ENCODE measurements around the gene GCN1.

The GCN1 gene

DNA sequence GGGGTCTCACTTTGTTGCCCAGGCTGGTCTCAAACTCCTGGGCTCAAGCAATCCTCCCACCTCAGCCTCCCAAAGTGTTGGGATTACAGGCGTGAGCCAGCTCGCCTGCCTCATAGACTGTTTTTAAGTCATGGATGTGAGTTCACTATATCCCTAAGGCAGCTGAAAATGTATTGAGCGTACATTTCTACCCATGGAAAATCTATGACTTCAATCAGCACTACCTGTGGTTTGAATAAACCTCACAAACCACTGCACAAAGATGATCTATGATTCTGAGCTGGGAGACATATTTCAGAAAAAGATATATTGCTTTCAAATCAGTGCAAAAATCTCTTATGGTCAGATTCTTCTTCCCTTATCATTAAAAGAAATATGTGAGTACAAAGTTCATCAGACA is 22.5 kb downstream of the GCN1 start:
- no peak for DNase-seq

DNA sequence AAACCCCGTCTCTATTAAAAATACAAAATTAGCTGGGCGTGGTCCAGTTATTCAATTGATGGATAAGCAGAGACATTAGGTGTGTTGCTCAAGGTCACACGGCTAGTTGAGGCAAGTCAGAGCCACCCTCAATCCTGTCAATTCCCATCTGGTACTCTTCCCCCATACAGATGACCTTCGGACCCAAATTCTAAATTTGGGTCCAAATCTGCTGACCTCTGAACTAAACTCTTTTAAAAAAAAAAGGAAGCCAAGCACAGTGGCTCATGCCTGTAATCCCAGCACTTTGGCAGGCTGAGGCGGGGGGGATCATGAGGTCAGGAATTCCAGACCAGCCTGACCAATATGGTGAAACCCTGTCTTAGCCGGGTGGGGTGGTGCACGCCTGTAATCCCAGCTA is 23.9 kb downstream of the GCN1 start:
- DNase-seq, result no peak

DNA sequence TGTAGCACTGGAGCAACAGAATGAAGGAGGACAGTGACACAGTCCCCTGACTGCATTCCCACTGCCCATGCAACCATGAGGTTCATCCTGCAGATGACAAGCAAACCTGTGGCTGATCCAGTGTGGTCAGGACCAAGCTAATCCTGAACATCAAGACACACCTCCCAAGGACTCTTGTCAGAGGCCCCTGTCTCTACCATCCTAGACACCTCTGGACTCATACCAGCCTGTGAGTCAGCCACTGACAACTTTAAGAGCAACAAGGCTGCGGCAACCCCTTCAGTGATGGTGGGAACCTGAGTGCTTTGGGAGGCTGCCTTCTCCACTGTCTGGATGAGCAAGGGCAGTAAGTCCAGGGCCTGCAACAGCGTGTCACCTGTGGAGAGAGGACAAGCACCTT is 24.6 kb downstream of the GCN1 start:
- no peak for DNase-seq

DNA sequence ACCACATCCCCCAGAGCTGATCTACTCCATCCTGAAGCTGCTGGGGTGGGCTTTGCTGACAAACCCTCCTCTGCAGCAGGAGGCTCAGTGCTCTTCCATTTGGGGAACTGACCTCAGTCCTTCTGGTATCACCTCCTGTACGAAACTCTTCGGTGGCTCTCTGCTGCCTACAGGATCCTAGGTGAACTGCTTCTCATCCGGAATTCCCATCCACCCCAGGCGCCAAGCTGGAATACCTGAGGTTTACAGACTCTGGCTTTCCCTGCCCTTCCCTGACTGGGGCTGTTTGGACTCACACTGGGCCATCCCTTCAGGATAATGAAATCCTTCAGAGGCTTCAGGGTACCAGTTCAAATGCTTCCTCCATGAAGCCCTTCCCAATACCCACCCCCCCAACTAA is 26.2 kb downstream of the GCN1 start:
- no peak for DNase-seq

DNA sequence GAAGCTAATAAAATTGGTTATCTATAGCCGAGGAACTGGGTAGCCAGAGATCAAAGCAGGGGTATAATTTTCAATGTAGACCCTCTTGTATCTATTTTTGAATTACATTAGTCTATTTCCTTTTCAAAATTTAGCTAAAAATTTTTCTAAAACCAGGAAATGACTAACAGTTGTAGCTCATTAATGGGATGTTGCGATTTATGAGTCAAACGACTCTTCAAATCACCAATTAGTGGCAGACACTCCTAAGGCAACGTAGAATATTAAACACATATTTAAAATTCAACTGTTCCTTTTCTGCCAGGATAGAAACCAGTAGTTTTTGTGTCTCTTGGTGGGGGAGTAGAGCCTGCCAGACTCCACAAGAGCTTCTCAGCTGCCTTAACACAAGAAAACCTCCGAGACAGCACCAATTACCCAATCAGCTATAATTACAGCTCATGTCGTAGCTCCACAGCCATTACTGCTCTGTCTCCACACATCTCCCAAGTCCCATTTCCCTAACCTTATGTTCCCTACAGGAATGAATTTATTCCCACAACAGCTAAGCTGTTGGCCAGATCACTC is 26.9 kb downstream of the GCN1 start:
- no peak for DNase-seq

DNA sequence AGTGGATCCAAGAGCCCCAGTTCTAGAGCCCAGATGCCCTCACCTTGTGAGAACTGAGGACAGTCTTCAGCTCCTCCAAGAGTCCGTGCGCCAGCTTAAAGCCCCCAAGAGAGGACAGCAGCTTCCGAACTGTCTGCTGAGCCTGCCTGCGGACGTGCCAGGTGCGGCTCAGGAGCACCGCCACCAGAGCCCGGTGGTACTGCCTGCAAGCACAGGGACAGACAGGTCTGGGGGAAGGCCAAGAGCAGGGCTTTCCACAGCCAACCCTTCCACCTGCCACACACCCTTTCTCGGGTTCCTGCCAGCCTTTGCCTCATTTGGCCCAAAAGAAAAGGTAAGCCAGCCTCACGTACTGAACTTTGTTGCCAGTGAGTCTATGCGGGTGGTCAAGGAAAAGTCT is 30.2 kb downstream of the GCN1 start:
- no peak for DNase-seq

DNA sequence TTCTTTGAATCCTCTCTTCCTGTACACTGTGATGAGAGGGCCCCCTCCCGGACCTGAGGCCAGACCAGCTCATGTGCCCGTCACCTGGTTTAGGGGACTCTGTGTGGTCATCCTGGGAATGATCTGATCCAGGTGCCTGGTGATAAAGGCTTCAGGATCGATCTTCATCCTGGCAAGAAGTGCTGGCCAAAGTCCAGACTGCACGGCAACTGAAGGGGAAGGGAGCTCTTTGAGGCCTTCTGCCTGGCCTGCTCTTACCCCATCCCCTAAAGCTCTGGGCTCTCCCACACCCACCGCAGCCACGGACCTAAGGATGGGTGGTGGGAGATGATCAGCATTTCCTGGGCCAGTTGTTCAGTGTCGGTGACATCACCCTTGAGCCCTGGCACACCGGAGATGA is 31.8 kb downstream of the GCN1 start:
- DNase-seq, result no peak

DNA sequence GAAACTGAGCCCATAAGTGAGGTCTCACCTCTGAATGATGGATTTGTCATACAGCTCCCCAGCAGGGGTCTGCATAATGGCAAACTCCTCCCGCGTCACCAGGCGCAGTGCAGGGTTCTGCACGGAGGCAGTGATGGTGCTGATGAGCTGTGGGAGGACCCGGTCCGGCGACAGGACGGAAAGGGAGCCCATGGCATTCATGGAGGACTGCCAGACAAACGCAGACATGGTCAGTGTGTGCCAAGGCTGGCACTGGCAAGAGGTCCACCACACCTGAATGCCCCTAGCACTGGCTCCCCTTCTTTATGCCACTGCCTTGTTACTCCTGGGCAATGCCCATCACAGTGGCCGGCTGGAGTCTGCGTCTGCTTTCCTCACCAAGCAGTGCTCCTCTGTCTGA is 32.7 kb downstream of the GCN1 start:
- DNase-seq, result no peak

DNA sequence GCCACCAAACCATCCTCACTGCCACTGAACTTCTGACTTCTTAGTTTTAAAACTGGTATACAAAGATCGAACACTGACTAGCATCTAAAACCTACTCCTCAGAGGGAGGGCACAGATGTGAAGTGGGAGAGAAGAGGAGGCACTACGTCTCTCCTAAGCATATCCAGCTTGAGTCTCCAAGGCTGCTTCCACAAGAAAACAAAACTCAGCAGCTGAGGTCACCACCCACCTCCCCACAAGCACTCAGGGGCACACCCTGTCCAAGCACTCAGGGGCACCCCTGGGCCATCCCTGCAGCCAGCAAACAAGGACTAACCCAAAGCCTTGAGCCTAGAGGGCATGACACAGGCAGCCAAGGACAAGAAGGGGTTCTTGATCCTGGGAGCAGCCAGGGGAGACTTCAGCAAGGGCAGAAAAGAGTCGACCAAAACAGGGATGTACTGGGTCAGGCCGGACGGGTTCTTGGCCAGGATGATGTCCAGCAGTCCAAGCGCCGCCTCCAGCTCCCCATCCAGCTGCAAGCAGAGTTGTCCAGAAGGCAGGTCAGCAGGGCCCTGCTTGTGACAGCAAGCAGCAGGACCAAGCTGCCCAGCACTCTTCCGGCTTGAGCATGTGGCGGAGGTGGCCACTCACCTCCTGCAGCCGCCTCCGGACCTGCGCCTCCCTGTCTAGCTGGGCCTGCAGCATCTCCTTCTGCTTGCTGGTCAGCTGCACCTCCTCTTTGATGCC is 34.8 kb downstream of the GCN1 start:
- DNase-seq, result no peak

DNA sequence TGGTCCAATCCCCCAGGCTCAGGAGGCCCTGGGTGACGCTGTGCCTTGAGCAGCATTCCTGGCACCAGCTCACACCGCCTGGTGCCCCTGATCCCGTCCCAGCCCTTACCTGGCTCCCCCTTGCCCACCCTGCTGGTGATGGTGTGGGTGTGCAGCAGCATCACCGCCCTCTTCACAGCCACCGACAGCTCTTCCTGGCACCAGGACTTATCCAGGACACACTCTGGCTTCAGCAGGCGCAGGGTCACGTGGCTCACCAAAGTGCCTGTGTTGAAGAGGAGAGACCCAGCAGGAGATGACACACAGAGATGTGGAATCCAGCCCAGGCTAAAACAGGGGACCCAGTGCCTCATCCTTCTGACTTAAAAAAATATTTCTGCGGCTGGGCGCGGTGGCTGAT is 36.2 kb downstream of the GCN1 start:
- DNase-seq, result no peak

DNA sequence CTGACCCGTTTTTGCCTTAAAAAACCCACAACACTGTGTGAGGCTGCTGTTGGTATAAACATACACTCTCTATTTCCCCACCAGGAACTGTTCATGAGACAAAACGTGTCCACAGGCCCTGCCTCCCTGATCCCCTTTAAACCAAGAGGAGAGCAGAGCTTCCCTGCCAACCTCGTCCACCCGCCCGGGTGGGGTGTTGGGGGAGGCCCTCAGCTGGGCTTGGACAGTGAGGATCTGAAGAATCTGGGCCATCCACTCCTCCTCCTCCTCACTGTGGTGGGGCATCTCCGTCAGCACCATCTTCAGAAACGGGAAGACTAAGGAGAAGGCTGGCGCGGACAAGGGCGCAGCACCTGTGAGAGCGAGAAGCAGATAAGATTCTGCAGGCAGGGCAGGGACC is 36.8 kb downstream of the GCN1 start:
- no peak for DNase-seq

DNA sequence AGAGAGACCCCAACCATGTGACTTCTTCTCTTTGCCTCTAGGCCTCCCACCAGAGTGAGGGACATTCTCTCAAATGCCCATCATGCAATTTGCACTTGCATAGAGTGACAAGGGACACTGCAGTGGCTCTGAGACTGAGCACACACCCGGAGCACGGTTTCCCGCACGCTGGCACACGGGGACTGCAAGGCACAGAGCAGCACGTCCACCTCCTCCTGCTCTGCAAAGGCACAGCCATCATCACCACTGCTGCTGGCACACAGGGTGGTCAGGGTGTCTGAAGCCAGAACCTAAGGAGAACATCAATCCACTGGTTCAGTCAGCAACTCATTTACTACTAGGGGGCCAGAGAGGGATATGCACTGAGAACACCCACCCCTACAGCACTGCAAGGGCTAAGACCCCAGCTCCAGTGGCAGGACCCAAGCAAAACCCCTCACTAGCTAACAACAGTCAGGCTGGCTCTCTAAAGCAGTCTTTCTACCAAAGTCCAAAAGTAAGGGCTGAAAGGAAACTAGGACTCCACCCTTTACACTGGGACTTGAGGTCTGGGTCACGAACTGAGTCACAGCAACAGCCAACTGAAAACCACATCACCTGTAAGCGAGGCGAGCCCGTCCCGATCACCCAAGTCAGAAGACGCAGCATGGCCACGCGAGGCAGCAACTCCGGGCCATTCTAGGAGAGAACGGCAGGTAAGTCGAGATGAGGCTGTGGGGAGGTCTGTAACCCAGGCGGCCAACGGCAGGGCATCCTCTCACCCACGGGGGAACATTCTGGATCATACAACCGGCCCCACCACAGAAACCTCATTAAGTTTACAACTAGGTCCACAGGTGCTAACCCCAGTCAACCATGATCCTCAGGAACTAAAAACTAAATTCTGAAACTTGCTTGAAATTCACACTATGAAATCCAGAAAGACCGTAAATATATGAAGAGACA is 37.9 kb downstream of the GCN1 start:
- no peak for DNase-seq

DNA sequence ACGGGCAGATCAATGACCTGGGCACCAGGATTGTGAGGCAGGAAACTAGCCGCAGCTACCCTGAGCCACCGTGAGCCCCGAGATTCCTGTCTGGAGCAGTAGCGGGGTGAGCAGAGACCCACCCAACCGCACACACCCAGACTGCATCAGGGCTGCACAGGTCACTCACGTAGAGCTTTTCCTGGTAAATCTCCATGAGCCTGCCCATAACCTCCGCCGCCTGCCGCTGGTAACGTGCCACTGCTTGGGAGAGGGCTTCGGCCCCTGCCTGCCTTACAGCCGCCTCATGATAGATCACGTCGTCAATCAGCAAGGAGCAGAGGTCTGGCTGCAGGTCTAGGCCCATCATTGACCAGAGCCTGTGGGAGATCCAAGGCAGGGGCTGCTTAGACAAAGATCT is 39.4 kb downstream of the GCN1 start:
- DNase-seq, result no peak

DNA sequence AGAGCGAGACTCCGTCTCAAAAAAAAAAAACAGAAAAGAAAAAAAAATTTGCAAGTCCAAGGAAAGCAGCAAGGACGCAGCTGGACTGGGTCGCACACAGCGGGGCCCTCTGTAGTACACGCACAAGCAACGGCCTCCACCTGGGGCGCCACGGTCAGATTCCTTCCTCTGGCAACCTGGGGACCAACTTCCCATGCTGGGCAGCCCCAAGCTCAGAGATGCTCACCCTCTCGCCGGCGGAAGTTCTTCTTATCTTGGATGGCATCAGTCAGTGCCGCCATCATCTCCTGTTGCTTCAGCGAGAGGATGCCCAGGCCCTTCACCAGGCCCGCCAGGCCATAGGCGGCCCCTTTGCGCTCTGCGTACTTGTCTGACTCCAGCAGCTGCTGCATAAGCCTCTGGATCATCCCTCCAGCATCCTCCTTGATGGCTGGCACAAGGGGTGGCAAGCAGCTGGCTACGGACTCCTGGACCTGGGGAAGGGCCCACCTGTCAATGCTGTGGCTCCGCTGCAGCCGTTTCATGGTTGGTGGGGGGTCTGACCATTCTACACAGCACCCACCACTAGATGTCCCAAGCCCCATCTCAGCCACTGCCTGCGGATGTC is 43.5 kb downstream of the GCN1 start:
- DNase-seq, result no peak

DNA sequence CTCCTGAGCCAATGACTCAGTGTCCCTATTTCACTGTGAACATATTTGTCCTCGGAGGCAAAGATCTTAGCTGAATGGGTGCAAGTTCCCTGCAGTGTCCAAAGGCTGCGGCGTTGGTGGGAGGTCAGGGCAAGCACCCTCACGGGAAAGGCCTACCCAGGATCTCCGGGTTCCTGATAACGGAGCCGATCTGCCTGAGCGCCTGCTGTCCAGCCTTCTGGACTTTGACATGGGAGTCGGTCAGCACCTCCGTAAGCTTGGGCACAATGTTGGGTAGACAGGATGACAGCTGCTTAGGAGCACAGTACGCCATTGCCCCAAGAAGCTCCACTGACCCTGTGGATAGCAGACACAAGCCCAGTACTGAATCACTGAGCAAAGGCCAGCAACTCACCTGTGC is 46.5 kb downstream of the GCN1 start:
- DNase-seq, result no peak

DNA sequence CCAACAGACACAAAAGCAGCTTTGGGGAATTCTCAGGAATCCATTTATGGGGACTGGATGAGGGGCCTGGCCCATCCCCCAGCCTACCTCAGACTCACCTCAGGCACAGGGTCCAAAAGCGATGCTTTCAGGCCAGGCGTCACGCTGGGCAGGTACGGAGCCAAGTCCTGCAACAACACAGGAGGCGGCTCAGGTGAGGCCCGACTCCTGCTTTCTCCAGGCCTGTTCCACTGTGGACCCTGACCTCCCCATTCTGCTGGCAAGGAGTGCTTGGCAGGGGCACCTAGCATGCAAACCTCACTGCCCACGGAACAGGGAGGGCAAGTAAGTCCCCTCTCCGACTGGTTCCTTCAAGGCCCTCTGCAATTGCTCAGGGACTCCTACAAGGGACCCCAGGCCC is 49.4 kb downstream of the GCN1 start:
- DNase-seq, result no peak

DNA sequence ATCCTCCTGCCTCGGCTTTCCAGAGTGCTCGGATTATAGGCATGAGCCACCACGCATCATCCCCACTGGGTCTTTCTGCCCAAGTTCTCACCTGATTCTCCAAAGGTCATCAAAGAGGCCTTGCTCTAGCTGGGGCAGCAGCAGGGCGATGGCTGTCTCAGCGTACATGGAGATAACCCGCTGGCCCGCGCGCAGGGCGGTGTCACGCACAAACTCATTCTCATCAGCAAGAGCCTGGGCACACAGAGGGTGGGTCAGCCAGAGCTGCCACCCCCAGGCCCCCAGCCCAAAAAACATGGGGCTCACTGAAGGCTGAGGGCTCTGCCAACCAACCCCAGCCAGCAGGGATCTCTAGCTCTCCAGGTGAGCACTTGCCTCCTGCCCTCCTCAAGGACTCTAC is 50.3 kb downstream of the GCN1 start:
- DNase-seq, result no peak

DNA sequence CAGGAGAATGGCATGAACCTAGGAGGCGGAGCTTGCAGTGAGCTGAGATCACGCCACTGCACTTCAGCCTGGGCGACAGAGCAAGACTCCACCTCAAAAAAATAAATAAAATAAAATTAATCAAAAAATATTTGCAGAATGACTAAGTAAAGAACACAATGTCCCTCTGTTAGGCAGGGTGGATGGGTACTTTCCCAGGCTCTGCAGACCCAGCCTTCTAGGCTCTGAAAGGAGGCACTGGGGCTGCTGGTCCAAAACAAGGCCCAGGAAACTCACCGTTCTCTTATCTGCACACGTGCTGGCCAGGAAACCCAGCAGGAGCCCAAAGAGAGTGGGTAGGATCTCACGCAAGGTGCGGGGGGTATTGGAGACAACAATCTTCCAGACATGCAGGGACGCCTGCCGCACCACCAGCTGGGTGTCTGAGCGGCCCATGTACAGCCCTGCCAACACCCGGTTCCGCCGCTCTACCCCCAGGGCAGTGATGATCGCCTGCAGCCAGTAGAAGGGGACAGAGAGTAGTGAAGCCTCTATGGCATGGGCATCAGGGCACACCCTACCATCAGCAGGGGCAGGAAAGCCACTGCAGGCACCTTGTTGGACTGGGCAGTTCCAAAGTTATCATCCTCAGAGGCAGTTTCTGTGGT is 52.2 kb downstream of the GCN1 start:
- no peak for DNase-seq

DNA sequence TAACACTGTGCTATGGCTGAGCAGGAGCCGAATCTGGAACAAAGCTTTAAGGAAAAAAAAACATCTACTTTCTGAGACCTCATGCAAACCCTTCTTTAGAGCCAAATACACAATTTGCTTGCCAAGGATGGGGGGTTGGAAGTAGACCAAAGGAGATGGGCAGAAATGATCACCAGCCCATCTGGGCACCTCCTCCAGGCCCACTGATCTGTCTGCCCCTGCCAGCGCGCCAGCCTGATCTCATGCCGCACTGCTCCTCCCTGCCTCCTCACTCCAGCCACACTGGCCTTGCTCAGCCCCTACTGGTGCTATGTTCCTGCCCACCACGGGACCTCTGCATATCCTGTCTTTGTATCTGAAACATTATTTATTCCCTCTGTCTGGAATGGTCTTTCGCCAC is 53.2 kb downstream of the GCN1 start:
- DNase-seq, result no peak

DNA sequence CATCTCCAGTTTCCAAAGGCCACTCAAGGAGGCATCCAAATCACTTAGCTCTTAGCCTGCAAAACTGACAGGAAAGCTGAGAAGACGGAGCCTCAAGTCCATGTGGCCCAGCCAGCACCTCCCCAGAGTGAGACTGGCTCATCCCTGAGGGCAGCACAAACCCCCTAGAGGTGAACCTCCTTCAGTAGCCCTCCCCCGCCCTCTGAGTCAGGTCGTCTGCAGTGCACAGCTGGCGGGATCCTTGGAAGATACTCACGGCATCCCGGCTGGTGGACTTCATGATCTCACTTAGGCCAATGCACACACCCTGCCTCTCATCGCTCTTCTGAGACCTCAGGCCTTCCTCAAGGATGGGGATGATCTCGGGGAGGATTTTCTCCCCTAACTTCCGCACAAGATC is 53.9 kb downstream of the GCN1 start:
- no peak for DNase-seq

DNA sequence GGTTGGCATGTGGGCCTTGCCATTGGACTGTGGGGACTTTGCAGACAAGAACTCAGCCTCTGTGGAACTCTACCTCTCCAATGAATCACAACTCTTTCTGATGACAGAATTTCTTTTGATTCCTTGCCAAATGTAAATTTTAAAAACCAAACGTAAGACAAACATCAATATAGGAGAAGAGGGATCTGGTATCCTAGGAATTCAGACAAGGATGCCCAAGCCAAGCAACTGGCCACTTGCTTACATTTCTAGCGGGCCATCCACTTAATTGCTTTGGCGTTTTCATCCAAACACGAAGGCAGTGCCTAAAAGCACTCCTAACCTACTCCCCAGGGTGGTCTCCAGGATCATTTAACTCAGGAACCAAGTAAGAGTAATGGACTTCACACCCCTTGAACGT is 54.6 kb downstream of the GCN1 start:
- no peak for DNase-seq

DNA sequence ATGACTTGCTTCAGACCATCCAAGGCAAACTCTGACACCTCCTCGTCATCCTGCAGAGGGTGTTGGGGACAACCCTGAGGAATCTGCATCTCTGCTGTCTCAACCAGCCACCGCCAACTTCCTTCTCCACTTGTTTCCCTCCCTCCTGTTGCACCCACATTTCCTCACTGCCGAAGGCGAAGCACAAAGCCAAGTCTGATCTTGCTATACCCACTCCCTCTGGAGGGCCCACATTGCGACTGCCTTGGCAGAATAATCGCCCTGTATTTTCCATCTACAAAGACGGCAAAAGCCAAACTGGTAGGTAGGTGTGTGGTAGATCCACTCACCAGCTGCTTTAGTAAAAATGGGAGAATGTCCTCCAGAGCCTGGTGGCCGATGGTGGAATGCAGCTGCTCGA is 56.1 kb downstream of the GCN1 start:
- DNase-seq, result no peak

DNA sequence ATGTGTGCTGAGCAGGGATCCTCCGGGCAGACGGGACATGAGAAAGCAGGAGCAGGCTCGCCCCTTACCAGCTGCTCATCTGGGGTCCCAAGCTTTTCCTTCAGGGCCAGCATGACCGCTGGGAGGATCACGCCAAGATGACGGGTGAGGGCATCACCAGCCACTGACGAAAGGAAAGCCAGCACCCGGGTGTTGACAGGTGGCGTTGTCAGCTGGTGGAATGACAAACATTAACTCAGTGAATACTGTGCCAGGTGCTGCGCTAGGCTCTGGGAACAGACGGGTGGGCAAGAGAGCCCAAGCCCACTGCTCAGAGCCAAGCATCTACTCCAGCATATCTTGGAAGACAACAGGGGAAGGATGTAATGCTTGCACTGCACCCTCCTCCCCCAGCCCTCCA is 56.7 kb downstream of the GCN1 start:
- no peak for DNase-seq
